Activated CD4-positive, alpha-beta T cell treated with anti-CD3 and anti-CD28 coated beads for 36 hours (primary cell): ENCODE data around the gene SPINK4. TPM values are rescaled to one million over a fixed set of nuclear protein-coding genes. Genes with fewer than 3 reads are reported as not detected.
A peak's percentile ranks its signal among the peaks of the same experiment; 100 is the strongest.

Experiments used
- ATAC-seq: fragments of 200-7000 bp; cut with Tn5 transposase; one replicate; pipeline ENCODE4 v1.10.0; 2021; ENCODE audit warnings: mild to moderate bottlenecking, moderate library complexity
- CTCF ChIA-PET: fragments of 350-600 bp; sonication (Branson Sonifier 250); formaldehyde crosslinking; loops from one replicate; lab custom pipeline; 2021; ENCODE audit warnings: antibody characterized with exemption; lab: Charles Lee
- POLR2A ChIA-PET: fragments of 350-600 bp; sonication (Branson Sonifier 250); formaldehyde crosslinking; loops from one replicate; lab custom pipeline; 2021; ENCODE audit warnings: antibody characterized with exemption, inconsistent platforms; lab: Charles Lee
- DNase-seq: peaks from one replicate; pipeline ENCODE4 v3.0.0-alpha.2; 2020
- H3K27ac Mint-ChIP-seq: one replicate; pipeline ENCODE4 v1.8.0; 2021; ENCODE audit warnings: mixed read lengths
- H3K27me3 Mint-ChIP-seq: one replicate; pipeline ENCODE4 v1.8.0; 2021; ENCODE audit warnings: mixed read lengths
- H3K36me3 Mint-ChIP-seq: one replicate; pipeline ENCODE4 v1.8.0; 2021; ENCODE audit warnings: low read depth, mixed read lengths
- H3K4me1 Mint-ChIP-seq: one replicate; pipeline ENCODE4 v1.8.0; 2021; ENCODE audit warnings: mixed read lengths
- H3K4me3 Mint-ChIP-seq: one replicate; pipeline ENCODE4 v1.8.0; 2021; ENCODE audit warnings: mild to moderate bottlenecking, moderate library complexity, mixed read lengths
- H3K9me3 Mint-ChIP-seq: one replicate; pipeline ENCODE4 v1.8.0; 2021; ENCODE audit warnings: low read depth, mixed read lengths
- intact Hi-C, 2 experiments: fragments of 100-400 bp; cut with DNase I in 1 of 2; cut with micrococcal nuclease in 1 of 2; formaldehyde crosslinking; loops; one replicate each; pipeline versions ENCODE4 v1.14.2 to v1.15.1; 2022 to 2024; cut with DNase I, micrococcal nuclease
- total RNA-seq, 2 experiments: library from RNA; stranded (reverse); gene quantifications; one replicate each; pipeline ENCODE4 v1.2.3, GENCODE V29; 2021

The SPINK4 gene
- total RNA-seq, 2 experiments from 2014 or later, result not detected

GRCh38 chr9:33230756-33231622, 9.0 kb upstream of the SPINK4 start:
- DNase-seq, result no peak
- H3K36me3 Mint-ChIP-seq, result no peaks in the 10 kb centered on the region
- no peak overlapping the region for H3K27ac Mint-ChIP-seq
- intact Hi-C loops, result no loop called here
- CTCF ChIA-PET, result interaction anchor here (0.6 kb wide), 1 partner anchor 70 kb away, joined by 3 read pairs; no protein-coding TSS in a partner anchor
- H3K4me1 Mint-ChIP-seq, result peaks cover under 1% of the 10 kb centered on the region
- H3K9me3 Mint-ChIP-seq, result no peaks in the 10 kb centered on the region
- no peak overlapping the region for H3K4me3 Mint-ChIP-seq
- POLR2A ChIA-PET, result interaction anchor here (0.6 kb wide), 1 partner anchor 205 kb away, joined by 3 read pairs; no protein-coding TSS in a partner anchor
- H3K27me3 Mint-ChIP-seq, result no peaks in the 10 kb centered on the region
- no peak for ATAC-seq

GRCh38 chr9:33231623-33231942, 8.4 kb upstream of the SPINK4 start:
- ChIA-PET CTCF (interaction anchor here (0.6 kb wide), 1 partner anchor 71 kb away, joined by 3 read pairs; no protein-coding TSS in a partner anchor), POLR2A (no interaction called here)
- H3K36me3 Mint-ChIP-seq, result no peaks in the 10 kb centered on the region
- no peak overlapping the region for H3K27ac Mint-ChIP-seq
- DNase-seq (no peak), ATAC-seq (no peak)
- intact Hi-C loops, result no loop called here
- H3K27me3 Mint-ChIP-seq, result no peaks in the 10 kb centered on the region
- H3K9me3 Mint-ChIP-seq, result no peaks in the 10 kb centered on the region
- no peak overlapping the region for H3K4me3 Mint-ChIP-seq
- no peaks in the 10 kb centered on the region for H3K4me1 Mint-ChIP-seq

- DNase-seq, result no peak
- ATAC-seq, result no peak
- H3K9me3 Mint-ChIP-seq, result no peaks in the 10 kb centered on the region
- CTCF ChIA-PET, result no interaction called here
- H3K4me3 Mint-ChIP-seq, result no peak overlapping the region
- no peaks in the 10 kb centered on the region for H3K36me3 Mint-ChIP-seq
- intact Hi-C loops, result no loop called here
- POLR2A ChIA-PET, result no interaction called here
- no peaks in the 10 kb centered on the region for H3K4me1 Mint-ChIP-seq
- no peak overlapping the region for H3K27ac Mint-ChIP-seq
- no peaks in the 10 kb centered on the region for H3K27me3 Mint-ChIP-seq
Observed at GRCh38 chr9:33232815-33233214, 7.2 kb upstream of the SPINK4 start.

- peak; percentile 32 for DNase-seq
- ChIA-PET POLR2A (interaction anchor here (0.6 to 1.1 kb wide), 2 partner anchors 158 to 162 kb away, joined by 3 to 4 read pairs; partner anchors contain the start of gene SMU1), CTCF (interaction anchor here (0.6 to 2.2 kb wide), 5 partner anchors 8 to 182 kb away, joined by 4 to 9 read pairs (median 4); no protein-coding TSS in a partner anchor)
- intact Hi-C loops, result no loop called here
- Mint-ChIP-seq H3K27ac (no peak overlapping the region), H3K27me3 (no peaks in the 10 kb centered on the region), H3K36me3 (no peaks in the 10 kb centered on the region), H3K4me1 (no peaks in the 10 kb centered on the region), H3K4me3 (no peak overlapping the region), H3K9me3 (no peaks in the 10 kb centered on the region)
- peak; percentile 47 for ATAC-seq
Observed at GRCh38 chr9:33233626-33234342, 6.2 kb upstream of the SPINK4 start.

- Mint-ChIP-seq H3K27me3 (no peaks in the 10 kb centered on the region), H3K4me1 (peaks cover 3% of the 10 kb centered on the region), H3K9me3 (no peaks in the 10 kb centered on the region), H3K36me3 (no peaks in the 10 kb centered on the region), H3K27ac (no peak overlapping the region), H3K4me3 (no peak overlapping the region)
- CTCF ChIA-PET, result interaction anchor here (0.6 to 2.2 kb wide), 4 partner anchors 9 to 230 kb away, joined by 3 to 9 read pairs (median 4); no protein-coding TSS in a partner anchor
- POLR2A ChIA-PET, result interaction anchor here (0.6 to 1.1 kb wide), 2 partner anchors 159 to 163 kb away, joined by 3 to 4 read pairs; partner anchors contain the start of gene SMU1
- no peak for DNase-seq
- no peak for ATAC-seq
- intact Hi-C loops, result no loop called here
Observed at GRCh38 chr9:33234511-33235467, 5.2 kb upstream of the SPINK4 start.

- H3K9me3 Mint-ChIP-seq, result no peaks in the 10 kb centered on the region
- no peaks in the 10 kb centered on the region for H3K36me3 Mint-ChIP-seq
- no peaks in the 10 kb centered on the region for H3K27me3 Mint-ChIP-seq
- DNase-seq, result no peak
- H3K27ac Mint-ChIP-seq, result no peak overlapping the region
- H3K4me3 Mint-ChIP-seq, result no peak overlapping the region
- peaks cover 5% of the 10 kb centered on the region for H3K4me1 Mint-ChIP-seq
- intact Hi-C loops, result no loop called here
- POLR2A ChIA-PET, result no interaction called here
- no peak for ATAC-seq
- CTCF ChIA-PET, result interaction anchor here (0.6 to 3.1 kb wide), 3 partner anchors 10 to 285 kb away, joined by 4 to 12 read pairs (median 4); no protein-coding TSS in a partner anchor
Observed at GRCh38 chr9:33236571-33236970, 3.4 kb upstream of the SPINK4 start.

GRCh38 chr9:33241298-33241697, 1.3 kb downstream of the SPINK4 start:
- DNase-seq, result no peak
- ChIA-PET CTCF (interaction anchor here (1.1 to 1.7 kb wide), 3 partner anchors 15 to 862 kb away, joined by 4 to 7 read pairs (median 4); no protein-coding TSS in a partner anchor), POLR2A (no interaction called here)
- no peak for ATAC-seq
- Mint-ChIP-seq H3K4me1 (peaks cover 5% of the 10 kb centered on the region), H3K4me3 (no peak overlapping the region), H3K27ac (no peak overlapping the region), H3K36me3 (no peaks in the 10 kb centered on the region), H3K9me3 (no peaks in the 10 kb centered on the region), H3K27me3 (peaks cover 3% of the 10 kb centered on the region)
- intact Hi-C loops, result loop anchor here in 1 of 2 experiments (5.0 kb wide), 1 partner anchor 34 kb away; no protein-coding TSS in a partner anchor

GRCh38 chr9:33242609-33243134, 2.7 kb downstream of the SPINK4 start:
- no peaks in the 10 kb centered on the region for H3K9me3 Mint-ChIP-seq
- peaks cover 5% of the 10 kb centered on the region for H3K36me3 Mint-ChIP-seq
- peaks cover 3% of the 10 kb centered on the region for H3K27me3 Mint-ChIP-seq
- POLR2A ChIA-PET, result no interaction called here
- H3K4me3 Mint-ChIP-seq, result no peak overlapping the region
- H3K27ac Mint-ChIP-seq, result no peak overlapping the region
- DNase-seq, result no peak
- H3K4me1 Mint-ChIP-seq, result peaks cover 5% of the 10 kb centered on the region
- ATAC-seq, result no peak
- CTCF ChIA-PET, result interaction anchor here (1.0 to 1.7 kb wide), 4 partner anchors 13 to 132 kb away, joined by 3 to 7 read pairs (median 5); no protein-coding TSS in a partner anchor
- intact Hi-C loops, result loop anchor here in 1 of 2 experiments (5.0 kb wide), 1 partner anchor 35 kb away; no protein-coding TSS in a partner anchor

GRCh38 chr9:33244137-33244784, 4.3 kb downstream of the SPINK4 start:
- ChIA-PET POLR2A (interaction anchor here (0.6 to 0.7 kb wide), 2 partner anchors 14 to 664 kb away, joined by 3 read pairs; no protein-coding TSS in a partner anchor), CTCF (interaction anchor here (0.6 to 1.7 kb wide), 4 partner anchors 11 to 180 kb away, joined by 3 to 4 read pairs (median 4); no protein-coding TSS in a partner anchor)
- intact Hi-C loops, result loop anchor here in 1 of 2 experiments (5.0 kb wide), 1 partner anchor 37 kb away; no protein-coding TSS in a partner anchor
- no peak overlapping the region for H3K4me3 Mint-ChIP-seq
- H3K9me3 Mint-ChIP-seq, result no peaks in the 10 kb centered on the region
- DNase-seq (no peak), ATAC-seq (no peak)
- peaks cover 5% of the 10 kb centered on the region for H3K4me1 Mint-ChIP-seq
- peaks cover 3% of the 10 kb centered on the region for H3K27me3 Mint-ChIP-seq
- peaks cover 11% of the 10 kb centered on the region for H3K36me3 Mint-ChIP-seq
- no peak overlapping the region for H3K27ac Mint-ChIP-seq
